ENCODE results near the gene FABP7. TPM values are rescaled to one million over a fixed set of nuclear protein-coding genes. Genes with fewer than 3 reads are reported as not detected.

The FABP7 gene
- total RNA-seq, 1 donor, result not detected

- no peak for TF ChIP-seq CTCF (IDR thresholded peaks at IDR 0.05; ENCODE audit: extremely low read depth, low read depth, low read length)
- Histone ChIP-seq H3K4me2 (ENCODE audit: insufficient read depth, low read length) (no peak overlapping the region), H3K9me3 (ENCODE audit: low read depth, low read length) (no peaks in the 10 kb centered on the region), H3K4me3 (ENCODE audit: insufficient read depth, low read length) (no peak overlapping the region), H3K27ac (ENCODE audit: low read depth, low read length) (no peak overlapping the region), H2AFZ (ENCODE audit: low read length) (no peak overlapping the region), H3K4me1 (ENCODE audit: insufficient read depth, low read length) (no peaks in the 10 kb centered on the region), H4K20me1 (ENCODE audit: insufficient read depth, low read length) (no peaks in the 10 kb centered on the region), H3K27me3 (ENCODE audit: insufficient read depth, low read length) (no peaks in the 10 kb centered on the region), H3K79me2 (ENCODE audit: insufficient read depth, low read length) (no peaks in the 10 kb centered on the region), H3K36me3 (ENCODE audit: insufficient read depth, low read length) (no peaks in the 10 kb centered on the region)
- no peak for DNase-seq (ENCODE audit: insufficient read length, low spot score, missing footprints)
Observed at GRCh38 chr6:122809001-122809400, 29.5 kb downstream of the FABP7 start.

- no peak for TF ChIP-seq CTCF (IDR thresholded peaks at IDR 0.05; ENCODE audit: extremely low read depth, low read depth, low read length)
- no peaks in the 10 kb centered on the region for H4K20me1 ChIP-seq (ENCODE audit: insufficient read depth, low read length)
- no peaks in the 10 kb centered on the region for H3K36me3 ChIP-seq (ENCODE audit: insufficient read depth, low read length)
- no peaks in the 10 kb centered on the region for H3K4me1 ChIP-seq (ENCODE audit: insufficient read depth, low read length)
- no peak overlapping the region for H3K4me2 ChIP-seq (ENCODE audit: insufficient read depth, low read length)
- H3K79me2 ChIP-seq (ENCODE audit: insufficient read depth, low read length), result no peaks in the 10 kb centered on the region
- no peaks in the 10 kb centered on the region for H3K27me3 ChIP-seq (ENCODE audit: insufficient read depth, low read length)
- no peak overlapping the region for H3K27ac ChIP-seq (ENCODE audit: low read depth, low read length)
- DNase-seq (ENCODE audit: insufficient read length, low spot score, missing footprints), result no peak
- no peak overlapping the region for H3K4me3 ChIP-seq (ENCODE audit: insufficient read depth, low read length)
- no peaks in the 10 kb centered on the region for H3K9me3 ChIP-seq (ENCODE audit: low read depth, low read length)
- H2AFZ ChIP-seq (ENCODE audit: low read length), result no peak overlapping the region
Observed at GRCh38 chr6:122809691-122810090, 30.2 kb downstream of the FABP7 start.

- H4K20me1 ChIP-seq (ENCODE audit: insufficient read depth, low read length), result no peaks in the 10 kb centered on the region
- H3K27me3 ChIP-seq (ENCODE audit: insufficient read depth, low read length), result no peaks in the 10 kb centered on the region
- no peaks in the 10 kb centered on the region for H3K9me3 ChIP-seq (ENCODE audit: low read depth, low read length)
- no peaks in the 10 kb centered on the region for H3K4me1 ChIP-seq (ENCODE audit: insufficient read depth, low read length)
- no peaks in the 10 kb centered on the region for H3K79me2 ChIP-seq (ENCODE audit: insufficient read depth, low read length)
- DNase-seq (ENCODE audit: insufficient read length, low spot score, missing footprints), result no peak
- H3K36me3 ChIP-seq (ENCODE audit: insufficient read depth, low read length), result no peaks in the 10 kb centered on the region
- H2AFZ ChIP-seq (ENCODE audit: low read length), result no peak overlapping the region
- TF ChIP-seq CTCF (IDR thresholded peaks at IDR 0.05; ENCODE audit: extremely low read depth, low read depth, low read length), result no peak
- no peak overlapping the region for H3K4me3 ChIP-seq (ENCODE audit: insufficient read depth, low read length)
- no peak overlapping the region for H3K4me2 ChIP-seq (ENCODE audit: insufficient read depth, low read length)
- no peak overlapping the region for H3K27ac ChIP-seq (ENCODE audit: low read depth, low read length)
Observed at GRCh38 chr6:122810189-122810588, 30.7 kb downstream of the FABP7 start.

GRCh38 chr6:122817358-122817757, 37.8 kb downstream of the FABP7 start:
- Histone ChIP-seq H2AFZ (ENCODE audit: low read length) (no peak overlapping the region), H3K4me1 (ENCODE audit: insufficient read depth, low read length) (no peaks in the 10 kb centered on the region), H3K79me2 (ENCODE audit: insufficient read depth, low read length) (no peaks in the 10 kb centered on the region), H3K4me2 (ENCODE audit: insufficient read depth, low read length) (no peak overlapping the region), H3K27me3 (ENCODE audit: insufficient read depth, low read length) (no peaks in the 10 kb centered on the region), H3K36me3 (ENCODE audit: insufficient read depth, low read length) (no peaks in the 10 kb centered on the region), H3K4me3 (ENCODE audit: insufficient read depth, low read length) (no peak overlapping the region), H3K27ac (ENCODE audit: low read depth, low read length) (no peak overlapping the region), H3K9me3 (ENCODE audit: low read depth, low read length) (no peaks in the 10 kb centered on the region), H4K20me1 (ENCODE audit: insufficient read depth, low read length) (no peaks in the 10 kb centered on the region)
- DNase-seq (ENCODE audit: insufficient read length, low spot score, missing footprints), result no peak
- TF ChIP-seq CTCF (IDR thresholded peaks at IDR 0.05; ENCODE audit: extremely low read depth, low read depth, low read length), result no peak
